GM21529 (cell line): ENCODE measurements around the gene SCNN1B.
"Not testable (repeated sequence)": the region's sequence is repeated elsewhere in the genome, so short reads cannot be mapped to it uniquely, and the experiment has no call there.

Source experiments
- ATAC-seq: cut with Tn5 transposase; IDR thresholded peaks from one replicate; pipeline ENCODE4 v1.9.1; 2021; ENCODE audit not compliant: unreplicated experiment

SCNN1B gene

GRCh38 chr16:23288209-23288608 is 13.9 kb upstream of the SCNN1B start:
- no peak for ATAC-seq

GRCh38 chr16:23288726-23289512 is 13.2 kb upstream of the SCNN1B start:
- ATAC-seq: no peak

GRCh38 chr16:23290189-23291062 is 11.7 kb upstream of the SCNN1B start:
- ATAC-seq: no peak

- peak; percentile 65 for ATAC-seq
These were observed 9.1 kb upstream of the SCNN1B start for GRCh38 chr16:23293016-23293415.

- no peak for ATAC-seq
These were observed 7.8 kb upstream of the SCNN1B start for GRCh38 chr16:23294260-23294659.

GRCh38 chr16:23296994-23297393 is 5.1 kb upstream of the SCNN1B start:
- no peak for ATAC-seq

- no peak for ATAC-seq
These were observed 3.7 kb upstream of the SCNN1B start for GRCh38 chr16:23298290-23298915.

- ATAC-seq: not testable (repeated sequence)
These were observed 2.3 kb upstream of the SCNN1B start for GRCh38 chr16:23299815-23300214.

- no peak for ATAC-seq
These were observed 654 bp upstream of the SCNN1B start for GRCh38 chr16:23301251-23302044.

GRCh38 chr16:23303685-23304084 is 1.6 kb downstream of the SCNN1B start:
- ATAC-seq: no peak

GRCh38 chr16:23304620-23305019 is 2.5 kb downstream of the SCNN1B start:
- ATAC-seq: no peak

- no peak for ATAC-seq
These were observed 4.3 kb downstream of the SCNN1B start for GRCh38 chr16:23306199-23307100.

- no peak for ATAC-seq
These were observed 8.1 kb downstream of the SCNN1B start for GRCh38 chr16:23310217-23310616.

GRCh38 chr16:23310744-23311143 is 8.6 kb downstream of the SCNN1B start:
- ATAC-seq: no peak

- ATAC-seq: no peak
These were observed 14.1 kb downstream of the SCNN1B start for GRCh38 chr16:23316232-23316631.

- no peak for ATAC-seq
These were observed 14.6 kb downstream of the SCNN1B start for GRCh38 chr16:23316634-23317265.

- no peak for ATAC-seq
These were observed 15.2 kb downstream of the SCNN1B start for GRCh38 chr16:23317266-23317661.

- ATAC-seq: no peak
These were observed 15.6 kb downstream of the SCNN1B start for GRCh38 chr16:23317751-23318150.

GRCh38 chr16:23318639-23319038 is 16.5 kb downstream of the SCNN1B start:
- ATAC-seq: no peak
